HG03457 (cell line): ENCODE data around the gene SNX9.
"Not testable (repeated sequence)": the region's sequence is repeated elsewhere in the genome, so short reads cannot be mapped to it uniquely, and the experiment has no call there.

Experiments used
- ATAC-seq: cut with Tn5 transposase; IDR thresholded peaks from one replicate; pipeline ENCODE4 v1.9.1; 2021; ENCODE audit warnings: moderate number of reproducible peaks; ENCODE audit not compliant: unreplicated experiment

The SNX9 gene

GRCh38 chr6:157823001-157823527 is at the start of gene SNX9:
SNX9 (plus strand) TSS chr6:157823246; CDS start chr6:157823435, 189 bp downstream.
- peak; percentile 58 for ATAC-seq

GRCh38 chr6:157773248-157773773 is 49.7 kb upstream of the SNX9 start:
- no peak for ATAC-seq

- no peak for ATAC-seq
Measured at GRCh38 chr6:157774153-157775135, 48.6 kb upstream of the SNX9 start.

- ATAC-seq = no peak
Measured at GRCh38 chr6:157775376-157775775, 47.7 kb upstream of the SNX9 start.

- ATAC-seq = no peak
Measured at GRCh38 chr6:157777344-157777743, 45.7 kb upstream of the SNX9 start.

GRCh38 chr6:157778719-157779118 is 44.3 kb upstream of the SNX9 start:
- ATAC-seq = no peak

GRCh38 chr6:157779705-157780604 is 43.1 kb upstream of the SNX9 start:
- no peak for ATAC-seq

GRCh38 chr6:157785636-157786035 is 37.4 kb upstream of the SNX9 start:
- ATAC-seq = no peak

GRCh38 chr6:157786221-157786620 is 36.8 kb upstream of the SNX9 start:
- no peak for ATAC-seq

GRCh38 chr6:157787080-157787479 is 36.0 kb upstream of the SNX9 start:
- ATAC-seq = no peak

- no peak for ATAC-seq
Measured at GRCh38 chr6:157788180-157788579, 34.9 kb upstream of the SNX9 start.

- no peak for ATAC-seq
Measured at GRCh38 chr6:157789297-157789696, 33.7 kb upstream of the SNX9 start.

GRCh38 chr6:157789861-157790260 is 33.2 kb upstream of the SNX9 start:
- ATAC-seq = no peak

- ATAC-seq = no peak
Measured at GRCh38 chr6:157790548-157791160, 32.4 kb upstream of the SNX9 start.

GRCh38 chr6:157791450-157791849 is 31.6 kb upstream of the SNX9 start:
- no peak for ATAC-seq

- no peak for ATAC-seq
Measured at GRCh38 chr6:157792671-157793070, 30.4 kb upstream of the SNX9 start.

GRCh38 chr6:157794012-157794411 is 29.0 kb upstream of the SNX9 start:
- ATAC-seq = not testable (repeated sequence)

- no peak for ATAC-seq
Measured at GRCh38 chr6:157795841-157796240, 27.2 kb upstream of the SNX9 start.

- ATAC-seq = no peak
Measured at GRCh38 chr6:157798851-157799250, 24.2 kb upstream of the SNX9 start.

GRCh38 chr6:157799561-157799960 is 23.5 kb upstream of the SNX9 start:
- not testable (repeated sequence) for ATAC-seq
